ENCODE measurements around the gene ALOX12B. TPM values are rescaled to one million over a fixed set of nuclear protein-coding genes. Genes with fewer than 3 reads are reported as not detected.

ALOX12B gene
- total RNA-seq, 4 donors from 2014 or later = 91.4 to 150 (median 119) TPM

DNA sequence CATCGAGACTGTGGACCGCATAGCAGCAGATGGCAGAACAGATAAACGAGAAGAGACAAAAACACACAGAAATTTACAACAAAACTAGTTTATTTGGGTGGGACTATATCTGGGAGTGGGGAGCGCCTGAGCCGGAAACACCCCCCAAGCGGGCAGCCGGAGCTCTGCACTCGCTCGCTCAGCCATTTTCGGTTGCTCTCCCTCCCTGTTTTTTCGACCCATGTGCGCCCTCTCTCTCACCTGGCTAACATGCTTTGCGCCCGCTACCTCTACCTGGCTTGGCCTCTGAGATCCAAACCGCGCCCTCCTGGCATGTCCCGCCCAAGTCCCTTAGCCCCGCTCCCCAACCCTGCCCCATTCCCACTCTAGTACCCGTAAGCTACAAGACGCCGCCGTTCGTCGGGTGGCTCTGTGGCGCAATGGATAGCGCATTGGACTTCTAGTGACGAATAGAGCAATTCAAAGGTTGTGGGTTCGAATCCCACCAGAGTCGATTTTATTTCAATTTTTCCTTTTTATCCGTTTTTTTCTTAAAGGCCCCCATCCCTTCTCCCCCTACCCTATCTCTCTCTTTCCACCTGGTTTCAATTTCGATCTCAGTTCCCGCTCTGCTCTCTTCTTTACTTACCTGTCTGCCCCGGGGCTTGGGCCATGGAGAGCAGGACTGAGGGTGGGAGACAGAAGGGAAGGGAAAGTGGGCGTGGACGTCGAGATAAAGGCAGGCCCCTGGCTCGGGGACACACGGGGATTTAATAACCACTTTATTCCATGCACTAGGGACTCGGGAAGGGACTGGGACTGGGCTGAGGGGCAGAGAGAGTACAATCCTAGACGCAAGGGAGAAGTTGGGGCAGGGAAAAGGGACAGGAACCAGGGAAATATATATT, 33.2 kb upstream of the ALOX12B start:
- peaks cover 28% of the 10 kb centered on the region for H3K27me3 ChIP-seq
- no peaks in the 10 kb centered on the region for H3K36me3 ChIP-seq
- under 1% methylated on average over 40 of the region's 40 CpGs for WGBS
- no peak overlapping the region for H3K27ac ChIP-seq
- H3K9me3 ChIP-seq = no peaks in the 10 kb centered on the region
- TF ChIP-seq EP300 (IDR thresholded peaks at IDR 0.05) = no peak
- TF ChIP-seq POLR2A (IDR thresholded peaks at IDR 0.05) = no peak
- no peak for TF ChIP-seq POLR2AphosphoS5 (IDR thresholded peaks at IDR 0.05)
- TF ChIP-seq, protein P1, sequence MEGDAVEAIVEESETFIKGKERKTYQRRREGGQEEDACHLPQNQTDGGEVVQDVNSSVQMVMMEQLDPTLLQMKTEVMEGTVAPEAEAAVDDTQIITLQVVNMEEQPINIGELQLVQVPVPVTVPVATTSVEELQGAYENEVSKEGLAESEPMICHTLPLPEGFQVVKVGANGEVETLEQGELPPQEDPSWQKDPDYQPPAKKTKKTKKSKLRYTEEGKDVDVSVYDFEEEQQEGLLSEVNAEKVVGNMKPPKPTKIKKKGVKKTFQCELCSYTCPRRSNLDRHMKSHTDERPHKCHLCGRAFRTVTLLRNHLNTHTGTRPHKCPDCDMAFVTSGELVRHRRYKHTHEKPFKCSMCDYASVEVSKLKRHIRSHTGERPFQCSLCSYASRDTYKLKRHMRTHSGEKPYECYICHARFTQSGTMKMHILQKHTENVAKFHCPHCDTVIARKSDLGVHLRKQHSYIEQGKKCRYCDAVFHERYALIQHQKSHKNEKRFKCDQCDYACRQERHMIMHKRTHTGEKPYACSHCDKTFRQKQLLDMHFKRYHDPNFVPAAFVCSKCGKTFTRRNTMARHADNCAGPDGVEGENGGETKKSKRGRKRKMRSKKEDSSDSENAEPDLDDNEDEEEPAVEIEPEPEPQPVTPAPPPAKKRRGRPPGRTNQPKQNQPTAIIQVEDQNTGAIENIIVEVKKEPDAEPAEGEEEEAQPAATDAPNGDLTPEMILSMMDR (IDR thresholded peaks at IDR 0.05) = no peak
- H3K4me1 ChIP-seq = peaks cover 75% of the 10 kb centered on the region
- H3K4me3 ChIP-seq = peak overlapping the region; percentile 74
- DNase-seq (ENCODE audit: low spot score in 2 of 2) = peak in 1 of 2 donors; percentile 82

DNA sequence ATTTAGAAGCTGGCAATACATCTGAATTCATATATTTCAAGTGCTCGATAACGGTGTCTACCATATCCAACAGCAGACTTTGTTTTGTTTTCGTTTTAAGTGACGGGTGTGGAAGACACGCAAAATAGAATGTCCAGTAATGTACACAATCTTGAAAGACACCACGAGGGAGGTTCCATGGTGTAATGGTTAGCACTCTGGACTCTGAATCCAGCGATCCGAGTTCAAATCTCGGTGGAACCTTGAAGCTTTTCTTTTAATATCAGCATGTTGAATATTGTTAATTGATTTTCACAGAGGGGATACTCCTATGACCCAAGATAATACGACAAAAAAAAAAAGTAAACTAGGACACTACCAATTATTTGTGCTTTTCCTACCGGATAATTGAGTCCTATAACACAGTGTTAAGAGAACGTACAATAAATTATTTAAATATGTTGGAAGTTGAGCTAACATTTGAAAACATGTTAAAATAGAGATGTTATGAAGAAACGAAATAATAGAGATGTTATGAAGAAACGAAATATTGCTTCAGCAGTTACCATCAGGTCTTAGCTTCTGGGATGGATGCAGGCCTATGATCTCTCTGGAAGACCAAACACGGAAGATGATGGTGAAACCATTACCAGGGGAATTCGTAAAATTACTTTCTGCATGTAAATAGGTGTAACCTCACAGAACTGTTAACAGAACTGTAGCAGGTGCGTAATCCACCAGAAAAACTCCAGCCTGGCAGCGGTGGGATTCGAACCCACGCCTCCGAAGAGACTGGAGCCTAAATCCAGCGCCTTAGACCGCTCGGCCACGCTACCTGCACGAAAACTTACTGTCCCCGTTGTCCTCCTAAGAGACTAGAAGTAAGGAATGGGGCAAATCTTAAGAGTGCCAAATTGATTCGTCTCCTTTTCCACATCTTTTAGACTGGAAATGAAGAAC, 32.3 kb upstream of the ALOX12B start:
- peak overlapping the region; percentile 74 for H3K4me3 ChIP-seq
- H3K27ac ChIP-seq = peak overlapping the region; percentile 91
- peak in 1 of 2 donors; percentile 87 for DNase-seq (ENCODE audit: low spot score in 2 of 2)
- 1% methylated on average over 28 of the region's 28 CpGs for WGBS
- no peaks in the 10 kb centered on the region for H3K36me3 ChIP-seq
- TF ChIP-seq EP300 (IDR thresholded peaks at IDR 0.05) = no peak
- TF ChIP-seq, protein P1 (IDR thresholded peaks at IDR 0.05) = no peak
- peak; percentile 62 to 83 (median 71) for TF ChIP-seq POLR2AphosphoS5 (IDR thresholded peaks at IDR 0.05)
- H3K27me3 ChIP-seq = peaks cover 28% of the 10 kb centered on the region
- H3K9me3 ChIP-seq = no peaks in the 10 kb centered on the region
- H3K4me1 ChIP-seq = peaks cover 66% of the 10 kb centered on the region

DNA sequence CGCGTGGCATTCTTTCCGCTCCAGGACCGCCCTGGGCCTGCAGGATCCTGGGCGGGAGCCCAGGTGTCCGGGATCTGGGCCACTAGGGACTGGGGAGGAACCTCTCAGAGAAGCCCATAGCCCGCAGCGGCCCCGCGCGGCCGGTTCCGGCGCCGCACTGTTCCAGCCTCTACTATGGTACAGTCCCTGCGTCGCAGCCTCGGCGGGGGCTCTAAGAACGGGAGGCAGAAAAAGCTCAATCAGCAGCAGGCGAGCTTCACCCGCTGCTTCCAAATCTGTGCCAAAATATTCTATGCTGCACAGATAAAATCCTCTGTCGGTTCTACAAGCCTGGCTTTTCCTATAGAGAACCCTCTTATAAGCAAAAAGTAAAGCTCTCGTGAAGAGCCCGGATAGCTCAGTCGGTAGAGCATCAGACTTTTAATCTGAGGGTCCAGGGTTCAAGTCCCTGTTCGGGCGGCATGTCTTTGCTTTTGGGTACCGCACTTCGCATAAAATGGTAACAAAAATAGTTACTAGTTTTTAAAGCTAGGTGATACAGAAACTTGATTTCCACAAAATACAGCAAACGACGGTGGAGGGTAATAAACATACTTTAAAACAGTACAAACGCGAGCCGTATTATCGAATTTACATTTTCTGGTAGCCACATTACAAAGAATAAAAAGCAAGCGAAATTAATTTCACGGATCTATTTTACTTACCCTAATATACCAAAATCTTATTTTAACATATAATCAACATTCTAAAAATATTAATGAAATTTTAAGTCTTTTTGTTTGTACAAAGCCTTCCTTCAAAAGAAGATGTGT, 31.5 kb upstream of the ALOX12B start:
- peak overlapping the region; percentile 74 for H3K4me3 ChIP-seq
- WGBS = 0% methylated on average over 23 of the region's 38 CpGs
- H3K27ac ChIP-seq = peak overlapping the region; percentile 91
- peak; percentile 93 to 95 for DNase-seq (ENCODE audit: low spot score in 2 of 2)
- H3K27me3 ChIP-seq = peaks cover 34% of the 10 kb centered on the region
- H3K9me3 ChIP-seq = no peaks in the 10 kb centered on the region
- H3K4me1 ChIP-seq = peaks cover 58% of the 10 kb centered on the region
- TF ChIP-seq EP300 (IDR thresholded peaks at IDR 0.05) (no peak), POLR2AphosphoS5 (IDR thresholded peaks at IDR 0.05) (peak; percentile 8 to 39 (median 23)), POLR2A (IDR thresholded peaks at IDR 0.05) (no peak)
- TF ChIP-seq, protein P1 (IDR thresholded peaks at IDR 0.05) = peak; percentile 75 to 89
- H3K36me3 ChIP-seq = no peaks in the 10 kb centered on the region

DNA sequence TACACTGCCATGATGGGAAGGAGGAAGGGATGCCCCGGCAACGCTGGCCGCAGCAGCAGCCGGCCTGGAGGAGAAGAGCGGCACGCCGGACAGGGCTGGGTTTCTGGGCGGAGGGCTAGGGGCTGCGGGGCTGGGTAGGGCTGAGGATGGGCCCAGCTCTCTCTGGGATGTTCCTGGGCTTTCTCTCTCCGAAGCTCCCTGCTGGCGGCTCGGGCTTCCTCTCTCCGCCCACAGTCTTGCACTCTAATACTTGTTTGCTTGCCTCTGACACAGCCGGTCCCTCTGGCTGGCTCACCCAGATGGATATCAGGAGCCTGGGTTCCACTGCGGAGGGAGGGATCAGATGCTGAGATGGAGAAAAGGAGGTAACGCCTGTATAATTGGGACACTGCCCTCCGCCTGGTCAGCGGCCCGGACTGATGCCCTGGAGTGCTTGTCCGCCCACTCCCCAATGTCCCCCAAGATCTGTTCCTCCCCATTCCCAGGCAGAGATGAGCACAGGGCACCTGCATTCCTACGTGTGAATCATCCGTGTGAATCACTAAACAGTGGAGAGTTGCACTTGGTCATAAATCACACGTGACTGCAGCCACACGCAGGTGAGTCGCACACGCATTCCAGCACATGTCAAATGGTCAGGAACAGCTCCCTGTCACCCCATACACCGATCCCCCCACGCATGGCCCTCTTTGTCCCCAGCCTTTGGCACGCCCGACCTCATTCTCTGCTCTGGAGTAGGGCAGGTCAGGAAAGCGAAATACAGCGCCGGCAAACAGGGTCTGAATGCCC, 30.7 kb upstream of the ALOX12B start, which contains the start of gene ALOXE3:
Gene ALOXE3 (minus strand): TSS at position 535 of the 789 bp plus-strand sequence. CDS start 524 bp downstream, at position 11.
- Histone ChIP-seq H3K4me1 (peaks cover 50% of the 10 kb centered on the region), H3K36me3 (no peaks in the 10 kb centered on the region), H3K9me3 (no peaks in the 10 kb centered on the region), H3K27ac (peak within 1 kb of the TSS; percentile 91), H3K27me3 (peaks cover 38% of the 10 kb centered on the region), H3K4me3 (peak within 1 kb of the TSS; percentile 74)
- TF ChIP-seq, protein P1 (IDR thresholded peaks at IDR 0.05) = no peak
- no peak for TF ChIP-seq EP300 (IDR thresholded peaks at IDR 0.05)
- TF ChIP-seq POLR2A (IDR thresholded peaks at IDR 0.05) = no peak
- peak in 2 of 3 donors; percentile 16 to 44 for TF ChIP-seq POLR2AphosphoS5 (IDR thresholded peaks at IDR 0.05)
- DNase-seq (ENCODE audit: low spot score in 2 of 2) = peak in 1 of 2 donors; percentile 79
- WGBS = under 1% methylated on average over 25 of the region's 33 CpGs
